MM.1S (cell line): ENCODE results near the gene IQGAP2.

Source experiments
- CTCF ChIP-seq: fragments of 300-600 bp; sonication (generic); IDR thresholded peaks from 2 replicates; pipeline ENCODE4 v1.5.1; 2016; ENCODE audit warnings: antibody characterized with exemption, low read length, mixed read lengths
- EZH2 ChIP-seq: fragments of 300-600 bp; sonication (generic); optimal IDR thresholded peaks from 2 replicates; pipeline ENCODE3; 2017; ENCODE audit warnings: low read depth, mild to moderate bottlenecking, antibody characterized with exemption, low read length, mixed read lengths
- EZH2phosphoT487 ChIP-seq: fragments of 300-600 bp; sonication (generic); IDR thresholded peaks from 2 replicates; pipeline ENCODE4 v1.6.1; 2018; ENCODE audit warnings: antibody characterized with exemption, low read length

GRCh38 chr5:76601470-76601869, 198.4 kb downstream of the IQGAP2 start:
- TF ChIP-seq EZH2phosphoT487 (no peak), CTCF (peak; percentile 68), EZH2 (no peak)
